ENCODE measurements around the gene PSMB1.
A peak's percentile ranks its signal among the peaks of the same experiment; 100 is the strongest.

Gene PSMB1

GRCh38 chr6:170552765-170553533 lies at the start of gene PSMB1:
TSS of gene PSMB1 (minus strand) at chr6:170553307. CDS start at chr6:170553242, 65 bp downstream.
- peaks cover 14% of the 10 kb centered on the region; the same call in 1 of the 2 replicates for H4K20me1 ChIP-seq (ENCODE audit: insufficient read depth)
- H3K36me3 ChIP-seq (ENCODE audit: insufficient read depth): peaks cover 12% of the 10 kb centered on the region; the same call in 1 of the 2 replicates
- H3K4me3 ChIP-seq (IDR thresholded peaks at IDR 0.05; ENCODE audit: insufficient read depth, low read depth, low read length): no peak within 1 kb of the TSS
- H3K27ac ChIP-seq: peak within 1 kb of the TSS; percentile 97
- H3K27me3 ChIP-seq (ENCODE audit: insufficient read depth, low read depth): no peaks in the 10 kb centered on the region
- peak within 1 kb of the TSS; percentile 83 for H2AFZ ChIP-seq (ENCODE audit: low read depth)
- H3K79me2 ChIP-seq (ENCODE audit: insufficient read depth, low read depth): peaks cover 92% of the 10 kb centered on the region
- H3K9ac ChIP-seq: peak within 1 kb of the TSS; percentile 84
- peak within 1 kb of the TSS; percentile 90 for H3K4me2 ChIP-seq
- peaks cover 44% of the 10 kb centered on the region for H3K4me1 ChIP-seq (ENCODE audit: low read depth, poor library complexity, severe bottlenecking)
- no peak for TF ChIP-seq CTCF (conservative IDR thresholded peaks at IDR 0.05; ENCODE audit: low read depth, low read length)

GRCh38 chr6:170597278-170597677 lies 44.2 kb upstream of the PSMB1 start:
- no peak for TF ChIP-seq CTCF (conservative IDR thresholded peaks at IDR 0.05; ENCODE audit: low read depth, low read length)
- Histone ChIP-seq H4K20me1 (ENCODE audit: insufficient read depth) (no peaks in the 10 kb centered on the region), H2AFZ (ENCODE audit: low read depth) (no peak overlapping the region), H3K4me3 (IDR thresholded peaks at IDR 0.05; ENCODE audit: insufficient read depth, low read depth, low read length) (no peak overlapping the region), H3K4me2 (no peak overlapping the region), H3K36me3 (ENCODE audit: insufficient read depth) (no peaks in the 10 kb centered on the region), H3K27me3 (ENCODE audit: insufficient read depth, low read depth) (no peaks in the 10 kb centered on the region), H3K27ac (no peak overlapping the region), H3K79me2 (ENCODE audit: insufficient read depth, low read depth) (no peaks in the 10 kb centered on the region), H3K9ac (no peak overlapping the region), H3K4me1 (ENCODE audit: low read depth, poor library complexity, severe bottlenecking) (no peaks in the 10 kb centered on the region)

GRCh38 chr6:170596426-170596825 lies 43.3 kb upstream of the PSMB1 start:
- H3K27ac ChIP-seq: no peak overlapping the region
- H3K27me3 ChIP-seq (ENCODE audit: insufficient read depth, low read depth): no peaks in the 10 kb centered on the region
- no peaks in the 10 kb centered on the region for H4K20me1 ChIP-seq (ENCODE audit: insufficient read depth)
- H3K4me3 ChIP-seq (IDR thresholded peaks at IDR 0.05; ENCODE audit: insufficient read depth, low read depth, low read length): no peak overlapping the region
- H2AFZ ChIP-seq (ENCODE audit: low read depth): no peak overlapping the region
- no peak overlapping the region for H3K4me2 ChIP-seq
- H3K9ac ChIP-seq: no peak overlapping the region
- H3K79me2 ChIP-seq (ENCODE audit: insufficient read depth, low read depth): no peaks in the 10 kb centered on the region
- H3K4me1 ChIP-seq (ENCODE audit: low read depth, poor library complexity, severe bottlenecking): no peaks in the 10 kb centered on the region
- H3K36me3 ChIP-seq (ENCODE audit: insufficient read depth): no peaks in the 10 kb centered on the region
- TF ChIP-seq CTCF (conservative IDR thresholded peaks at IDR 0.05; ENCODE audit: low read depth, low read length): no peak

GRCh38 chr6:170590725-170591124 lies 37.6 kb upstream of the PSMB1 start:
- H2AFZ ChIP-seq (ENCODE audit: low read depth): no peak overlapping the region
- no peaks in the 10 kb centered on the region for H3K27me3 ChIP-seq (ENCODE audit: insufficient read depth, low read depth)
- H4K20me1 ChIP-seq (ENCODE audit: insufficient read depth): no peaks in the 10 kb centered on the region
- H3K27ac ChIP-seq: no peak overlapping the region
- no peaks in the 10 kb centered on the region for H3K36me3 ChIP-seq (ENCODE audit: insufficient read depth)
- TF ChIP-seq CTCF (conservative IDR thresholded peaks at IDR 0.05; ENCODE audit: low read depth, low read length): no peak
- H3K9ac ChIP-seq: no peak overlapping the region
- peaks cover under 1% of the 10 kb centered on the region for H3K4me1 ChIP-seq (ENCODE audit: low read depth, poor library complexity, severe bottlenecking)
- no peaks in the 10 kb centered on the region for H3K79me2 ChIP-seq (ENCODE audit: insufficient read depth, low read depth)
- no peak overlapping the region for H3K4me2 ChIP-seq
- no peak overlapping the region for H3K4me3 ChIP-seq (IDR thresholded peaks at IDR 0.05; ENCODE audit: insufficient read depth, low read depth, low read length)
